HEK293 (cell line): ENCODE data around the gene CS.
A peak's percentile ranks its signal among the peaks of the same experiment; 100 is the strongest.

Experiments
- CTCF ChIA-PET: fragments of 350-600 bp; formaldehyde crosslinking; extraction: SDS; loops from one replicate; lab custom pipeline; 2021; ENCODE audit warnings: antibody characterized with exemption; lab: Yijun Ruan, JAX
- POLR2A ChIA-PET: fragments of 300-600 bp; formaldehyde crosslinking; extraction: SDS; loops from one replicate; lab custom pipeline; 2020; ENCODE audit warnings: antibody characterized with exemption, inconsistent platforms; lab: Yijun Ruan, JAX
- H3K27ac ChIP-seq: fragments of 200-500 bp; sonication (Bioruptor generic); 2 replicates; pipeline ENCODE4 v1.5.1; 2014; ENCODE audit warnings: low read depth, low read length, control low read depth, inconsistent platforms; ENCODE audit errors: extremely low read depth
- H3K36me3 ChIP-seq, 2 experiments: fragments of 200-500 bp in 1 of 2; sonication (Bioruptor generic) in 1 of 2; 1 replicate in 1 of 2; 2 replicates in 1 of 2; pipeline ENCODE4 v1.5.1; 2014 to 2017; ENCODE audit warnings: inconsistent platforms in 2 of 2, low read length in 2 of 2; ENCODE audit not compliant: control insufficient read depth in 2 of 2, insufficient read depth in 1 of 2
- H3K4me1 ChIP-seq: fragments of 200-500 bp; sonication (Bioruptor generic); 2 replicates; pipeline ENCODE4 v1.5.1; 2014; ENCODE audit warnings: mild to moderate bottlenecking, low read length, inconsistent platforms; ENCODE audit not compliant: control insufficient read depth, insufficient read depth
- H3K4me3 ChIP-seq: 2 replicates; pipeline ENCODE4 v1.5.1; 2011; ENCODE audit warnings: low read depth, mild to moderate bottlenecking, control low read depth, low read length, moderate library complexity
- H3K9me3 ChIP-seq: fragments of 200-500 bp; sonication (Bioruptor generic); 2 replicates; pipeline ENCODE4 v1.5.1; 2014; ENCODE audit warnings: low read depth, low read length, inconsistent platforms; ENCODE audit not compliant: control insufficient read depth, insufficient read depth
- EGR2 ChIP-seq: fragments of 450-650 bp; formaldehyde crosslinking; IDR thresholded peaks from 2 replicates; pipeline ENCODE4 v1.5.1; 2016; ENCODE audit warnings: low read depth, missing biosample characterization, missing genetic modification characterization
- FEZF1 ChIP-seq: fragments of 450-650 bp; formaldehyde crosslinking; IDR thresholded peaks from 2 replicates; pipeline ENCODE4 v1.5.1; 2016; ENCODE audit warnings: missing biosample characterization, missing genetic modification characterization
- HOXC10 ChIP-seq: sonication (generic); formaldehyde crosslinking; IDR thresholded peaks from 2 replicates; pipeline ENCODE4 v1.8.1; 2023; ENCODE audit warnings: mild to moderate bottlenecking, missing genetic modification reagents
- KLF16 ChIP-seq: fragments of 450-650 bp; formaldehyde crosslinking; IDR thresholded peaks from 2 replicates; pipeline ENCODE4 v1.5.1; 2017; ENCODE audit warnings: missing biosample characterization, missing genetic modification characterization
- KLF7 ChIP-seq: fragments of 450-650 bp; formaldehyde crosslinking; IDR thresholded peaks from 2 replicates; pipeline ENCODE4 v1.5.1; 2016; ENCODE audit warnings: missing biosample characterization, missing genetic modification characterization, borderline replicate concordance
- KLF8 ChIP-seq: fragments of 450-650 bp; formaldehyde crosslinking; IDR thresholded peaks from 2 replicates; pipeline ENCODE4 v1.5.1; 2016; ENCODE audit warnings: missing biosample characterization, missing genetic modification characterization
- SETDB1 ChIP-seq: IDR thresholded peaks from one replicate; pipeline ENCODE4 v1.6.1; 2017; ENCODE audit warnings: mild to moderate bottlenecking, low read length, moderate library complexity, mixed read lengths; ENCODE audit not compliant: insufficient read length
- SP3 ChIP-seq: fragments of 450-650 bp; formaldehyde crosslinking; IDR thresholded peaks from 2 replicates; pipeline ENCODE4 v1.5.1; 2016; ENCODE audit warnings: missing biosample characterization, missing genetic modification characterization
- TCF7L2 ChIP-seq: IDR thresholded peaks from 2 replicates; pipeline ENCODE4 v1.6.1; 2011; ENCODE audit warnings: low read depth, mild to moderate bottlenecking, inconsistent platforms, low read length, moderate library complexity, borderline replicate concordance
- ZBTB17 ChIP-seq: fragments of 450-650 bp; formaldehyde crosslinking; IDR thresholded peaks from 2 replicates; pipeline ENCODE4 v1.5.1; 2016; ENCODE audit warnings: missing biosample characterization, missing genetic modification characterization
- ZBTB49 ChIP-seq: fragments of 450-650 bp; formaldehyde crosslinking; IDR thresholded peaks from 2 replicates; pipeline ENCODE4 v1.5.1; 2016; ENCODE audit warnings: missing biosample characterization, missing genetic modification characterization, low read depth
- ZBTB6 ChIP-seq: fragments of 450-650 bp; formaldehyde crosslinking; IDR thresholded peaks from 2 replicates; pipeline ENCODE4 v1.5.1; 2017; ENCODE audit warnings: missing biosample characterization, missing genetic modification characterization
- ZBTB7A ChIP-seq: fragments of 450-650 bp; formaldehyde crosslinking; IDR thresholded peaks from 2 replicates; pipeline ENCODE4 v1.5.1; 2016; ENCODE audit warnings: low read depth, missing biosample characterization, missing genetic modification characterization
- ZFP3 ChIP-seq: fragments of 450-650 bp; formaldehyde crosslinking; IDR thresholded peaks from 2 replicates; pipeline ENCODE4 v1.5.1; 2016; ENCODE audit warnings: low read depth, missing biosample characterization, missing genetic modification characterization
- ZFP69B ChIP-seq: fragments of 450-650 bp; formaldehyde crosslinking; IDR thresholded peaks from 2 replicates; pipeline ENCODE4 v1.5.1; 2016; ENCODE audit warnings: missing biosample characterization, missing genetic modification characterization
- ZNF133 ChIP-seq: fragments of 450-650 bp; formaldehyde crosslinking; IDR thresholded peaks from 2 replicates; pipeline ENCODE4 v1.5.1; 2016; ENCODE audit warnings: missing biosample characterization, missing genetic modification characterization
- ZNF266 ChIP-seq: fragments of 450-650 bp; formaldehyde crosslinking; IDR thresholded peaks from 2 replicates; pipeline ENCODE4 v1.5.1; 2016; ENCODE audit warnings: missing biosample characterization, missing genetic modification characterization, low read depth
- ZNF274 ChIP-seq, 2 experiments: fragments of 200-500 bp in 1 of 2; fragments of 450-650 bp in 1 of 2; sonication (Bioruptor generic) in 1 of 2; formaldehyde crosslinking in 1 of 2; IDR thresholded peaks; 2 replicates each; pipeline versions ENCODE4 v1.5.1 to v1.6.1; 2014 to 2016; ENCODE audit warnings: borderline replicate concordance in 1 of 2, inconsistent platforms in 1 of 2, low read length in 1 of 2, missing biosample characterization in 1 of 2, missing genetic modification characterization in 1 of 2
- ZNF311 ChIP-seq: fragments of 450-650 bp; formaldehyde crosslinking; IDR thresholded peaks from 2 replicates; pipeline ENCODE4 v1.5.1; 2017; ENCODE audit warnings: missing biosample characterization, missing genetic modification characterization, borderline replicate concordance
- ZNF37A ChIP-seq: fragments of 450-650 bp; IDR thresholded peaks from 2 replicates; pipeline ENCODE4 v1.5.1; 2018; ENCODE audit warnings: missing biosample characterization, missing genetic modification characterization
- ZNF416 ChIP-seq: fragments of 450-650 bp; formaldehyde crosslinking; IDR thresholded peaks from 2 replicates; pipeline ENCODE4 v1.5.1; 2016; ENCODE audit warnings: missing biosample characterization, missing genetic modification characterization
- ZNF426 ChIP-seq: fragments of 450-650 bp; formaldehyde crosslinking; IDR thresholded peaks from 2 replicates; pipeline ENCODE4 v1.5.1; 2017; ENCODE audit warnings: missing biosample characterization, missing genetic modification characterization, mild to moderate bottlenecking, inconsistent platforms, moderate library complexity
- ZNF501 ChIP-seq: fragments of 450-650 bp; formaldehyde crosslinking; IDR thresholded peaks from 2 replicates; pipeline ENCODE4 v1.5.1; 2016; ENCODE audit warnings: missing biosample characterization, missing genetic modification characterization
- ZNF514 ChIP-seq: fragments of 450-650 bp; formaldehyde crosslinking; IDR thresholded peaks from 2 replicates; pipeline ENCODE4 v1.5.1; 2016; ENCODE audit warnings: missing biosample characterization, missing genetic modification characterization
- ZNF529 ChIP-seq: fragments of 450-650 bp; formaldehyde crosslinking; IDR thresholded peaks from 2 replicates; pipeline ENCODE4 v1.5.1; 2017; ENCODE audit warnings: missing genetic modification characterization, missing biosample characterization; ENCODE audit not compliant: insufficient replicate concordance
- ZNF621 ChIP-seq: fragments of 450-650 bp; formaldehyde crosslinking; IDR thresholded peaks from 2 replicates; pipeline ENCODE4 v1.5.1; 2017; ENCODE audit warnings: missing biosample characterization, missing genetic modification characterization
- ZNF843 ChIP-seq: fragments of 450-650 bp; formaldehyde crosslinking; IDR thresholded peaks from 2 replicates; pipeline ENCODE4 v1.5.1; 2016; ENCODE audit warnings: missing biosample characterization, missing genetic modification characterization
- TF ChIP-seq, protein P1 (sequence below): fragments of 450-650 bp; formaldehyde crosslinking; IDR thresholded peaks from 2 replicates; pipeline ENCODE4 v1.5.1; 2016; ENCODE audit warnings: missing biosample characterization, missing genetic modification characterization
- TF ChIP-seq, protein P2 (sequence below): fragments of 450-650 bp; formaldehyde crosslinking; IDR thresholded peaks from 2 replicates; pipeline ENCODE4 v1.5.1; 2017; ENCODE audit warnings: missing biosample characterization, missing genetic modification characterization

The CS gene

GRCh38 chr12:56252649-56253048, 47.5 kb downstream of the CS start:
- no peak overlapping the region for H3K27ac ChIP-seq
- peaks cover 9% of the 10 kb centered on the region for H3K4me1 ChIP-seq
- peaks cover 54 to 86% of the 10 kb centered on the region in 2 experiments for H3K36me3 ChIP-seq
- ChIA-PET POLR2A (no interaction called here), CTCF (interaction anchor here (0.6 to 1.4 kb wide), 4 partner anchors 14 to 223 kb away, joined by 3 to 5 read pairs (median 4); partner anchors contain the start of genes COQ10A and SPRYD4)
- H3K4me3 ChIP-seq, result no peak overlapping the region
- no peaks in the 10 kb centered on the region for H3K9me3 ChIP-seq
- TF ChIP-seq ZNF37A (tag by site-specific recombination) (no peak), ZNF621 (tag by site-specific recombination) (no peak), ZNF133 (tag by site-specific recombination) (no peak), SETDB1 (no peak), KLF8 (tag by site-specific recombination) (no peak), ZNF266 (tag by site-specific recombination) (no peak), ZFP3 (tag by site-specific recombination) (no peak), ZNF416 (tag by site-specific recombination) (no peak), ZBTB6 (tag by site-specific recombination) (no peak), ZNF529 (tag by site-specific recombination) (no peak), ZBTB17 (no peak), KLF7 (tag by site-specific recombination) (no peak)

- Histone ChIP-seq H3K27ac (peak overlapping the region; percentile 37; the same call in 1 of the 2 replicates), H3K4me1 (no peaks in the 10 kb centered on the region), H3K9me3 (no peaks in the 10 kb centered on the region), H3K36me3 (peaks cover 58 to 85% of the 10 kb centered on the region in 2 experiments), H3K4me3 (no peak overlapping the region)
- ChIA-PET POLR2A (interaction anchor here (0.5 to 1.6 kb wide), 4 partner anchors 9 to 27 kb away, joined by 3 to 7 read pairs (median 4); partner anchors contain the start of genes ANKRD52 and RNF41), CTCF (interaction anchor here (1.3 kb wide), 1 partner anchor 41 kb away, joined by 7 read pairs; no protein-coding TSS in a partner anchor)
- TF ChIP-seq ZBTB7A (tag by site-specific recombination) (no peak), HOXC10 (CRISPR knock-in tag) (no peak), ZNF426 (tag by site-specific recombination) (no peak), FEZF1 (tag by site-specific recombination) (no peak), TCF7L2 (no peak), ZNF501 (no peak), ZFP69B (tag by site-specific recombination) (no peak), ZFP3 (tag by site-specific recombination) (no peak), KLF16 (no peak), ZBTB49 (no peak), ZNF274 (IDR thresholded peaks at IDR 0.05; ENCODE audit: low read length) (no peak), ZNF274 (tag by site-specific recombination; IDR thresholded peaks at IDR 0.05; ENCODE audit: borderline replicate concordance) (no peak), ZNF514 (tag by site-specific recombination) (no peak), SP3 (tag by site-specific recombination) (no peak), ZNF843 (tag by site-specific recombination) (no peak), EGR2 (tag by site-specific recombination) (no peak), ZNF311 (tag by site-specific recombination) (no peak)
- TF ChIP-seq, protein P1, sequence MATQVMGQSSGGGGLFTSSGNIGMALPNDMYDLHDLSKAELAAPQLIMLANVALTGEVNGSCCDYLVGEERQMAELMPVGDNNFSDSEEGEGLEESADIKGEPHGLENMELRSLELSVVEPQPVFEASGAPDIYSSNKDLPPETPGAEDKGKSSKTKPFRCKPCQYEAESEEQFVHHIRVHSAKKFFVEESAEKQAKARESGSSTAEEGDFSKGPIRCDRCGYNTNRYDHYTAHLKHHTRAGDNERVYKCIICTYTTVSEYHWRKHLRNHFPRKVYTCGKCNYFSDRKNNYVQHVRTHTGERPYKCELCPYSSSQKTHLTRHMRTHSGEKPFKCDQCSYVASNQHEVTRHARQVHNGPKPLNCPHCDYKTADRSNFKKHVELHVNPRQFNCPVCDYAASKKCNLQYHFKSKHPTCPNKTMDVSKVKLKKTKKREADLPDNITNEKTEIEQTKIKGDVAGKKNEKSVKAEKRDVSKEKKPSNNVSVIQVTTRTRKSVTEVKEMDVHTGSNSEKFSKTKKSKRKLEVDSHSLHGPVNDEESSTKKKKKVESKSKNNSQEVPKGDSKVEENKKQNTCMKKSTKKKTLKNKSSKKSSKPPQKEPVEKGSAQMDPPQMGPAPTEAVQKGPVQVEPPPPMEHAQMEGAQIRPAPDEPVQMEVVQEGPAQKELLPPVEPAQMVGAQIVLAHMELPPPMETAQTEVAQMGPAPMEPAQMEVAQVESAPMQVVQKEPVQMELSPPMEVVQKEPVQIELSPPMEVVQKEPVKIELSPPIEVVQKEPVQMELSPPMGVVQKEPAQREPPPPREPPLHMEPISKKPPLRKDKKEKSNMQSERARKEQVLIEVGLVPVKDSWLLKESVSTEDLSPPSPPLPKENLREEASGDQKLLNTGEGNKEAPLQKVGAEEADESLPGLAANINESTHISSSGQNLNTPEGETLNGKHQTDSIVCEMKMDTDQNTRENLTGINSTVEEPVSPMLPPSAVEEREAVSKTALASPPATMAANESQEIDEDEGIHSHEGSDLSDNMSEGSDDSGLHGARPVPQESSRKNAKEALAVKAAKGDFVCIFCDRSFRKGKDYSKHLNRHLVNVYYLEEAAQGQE (tag by site-specific recombination), result no peak
- TF ChIP-seq, protein P2, sequence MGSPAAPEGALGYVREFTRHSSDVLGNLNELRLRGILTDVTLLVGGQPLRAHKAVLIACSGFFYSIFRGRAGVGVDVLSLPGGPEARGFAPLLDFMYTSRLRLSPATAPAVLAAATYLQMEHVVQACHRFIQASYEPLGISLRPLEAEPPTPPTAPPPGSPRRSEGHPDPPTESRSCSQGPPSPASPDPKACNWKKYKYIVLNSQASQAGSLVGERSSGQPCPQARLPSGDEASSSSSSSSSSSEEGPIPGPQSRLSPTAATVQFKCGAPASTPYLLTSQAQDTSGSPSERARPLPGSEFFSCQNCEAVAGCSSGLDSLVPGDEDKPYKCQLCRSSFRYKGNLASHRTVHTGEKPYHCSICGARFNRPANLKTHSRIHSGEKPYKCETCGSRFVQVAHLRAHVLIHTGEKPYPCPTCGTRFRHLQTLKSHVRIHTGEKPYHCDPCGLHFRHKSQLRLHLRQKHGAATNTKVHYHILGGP (tag by site-specific recombination), result no peak
These were observed 51.4 kb downstream of the CS start for GRCh38 chr12:56248711-56249110.
